ENCODE measurements around the gene TMEM87A.
"Not testable (repeated sequence)": the region's sequence is repeated elsewhere in the genome, so short reads cannot be mapped to it uniquely, and the experiment has no call there.

TMEM87A gene

DNA sequence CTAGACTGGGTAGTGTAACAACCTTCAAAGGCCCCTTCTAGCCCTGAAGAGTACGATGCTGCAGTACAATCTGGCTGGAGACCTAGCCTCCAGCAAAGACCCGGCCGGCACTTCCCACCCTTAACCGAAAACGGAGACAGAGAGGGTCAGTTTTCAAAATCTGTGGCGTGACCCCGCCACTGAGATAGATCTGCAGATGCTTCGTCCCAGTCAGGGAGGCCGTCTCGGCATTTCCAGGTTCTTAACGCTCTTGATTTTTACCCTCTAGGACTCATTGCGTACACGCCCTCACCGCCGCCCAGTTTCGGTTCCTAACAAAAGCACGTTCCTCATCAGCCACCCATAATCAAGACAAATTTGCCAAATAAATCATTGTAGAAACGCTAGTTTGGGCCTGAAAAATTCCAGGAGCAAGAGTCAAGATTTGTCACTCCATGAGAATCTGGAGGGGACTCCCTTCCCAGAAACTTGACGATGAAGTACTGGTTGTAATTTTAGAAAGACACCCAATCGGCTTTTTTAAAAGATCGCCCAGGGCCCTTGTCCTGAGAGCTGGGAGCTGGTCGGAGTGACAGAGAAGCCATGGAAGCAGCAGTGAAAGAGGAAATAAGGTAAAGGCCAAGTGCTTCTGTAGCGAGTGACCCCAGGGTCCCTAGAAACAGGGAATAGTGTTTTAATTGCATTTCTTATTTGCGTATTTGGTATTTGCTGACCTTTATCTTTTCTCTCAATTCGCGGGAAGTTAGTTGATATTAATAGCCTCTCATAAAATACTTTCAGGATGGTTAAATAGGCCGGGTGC, 868 bp upstream of the TMEM87A start:
- DNase-seq (ENCODE audit: low read depth in 2 of 2, low spot score in 1 of 2) = peak; percentile 17 to 38

DNA sequence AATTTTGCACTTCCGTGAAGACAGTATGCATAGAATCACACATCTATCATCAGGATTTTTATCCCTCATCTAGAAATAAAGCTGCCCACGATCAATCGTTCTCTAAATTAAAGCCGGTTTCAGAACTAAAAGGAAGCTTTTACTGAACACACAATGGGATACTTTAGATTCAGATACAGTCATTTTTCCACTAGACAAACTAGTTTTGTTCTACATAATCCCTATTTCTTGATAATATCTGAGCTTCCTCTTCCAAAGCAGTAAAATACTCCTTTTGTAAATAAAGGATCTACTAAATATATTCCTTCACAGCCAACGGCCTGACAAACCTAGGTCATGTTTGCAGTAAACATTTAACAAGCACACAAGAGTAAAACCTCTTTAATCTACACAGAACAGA, 2.2 kb downstream of the TMEM87A start:
- no peak for DNase-seq (ENCODE audit: low read depth in 2 of 2, low spot score in 1 of 2)

DNA sequence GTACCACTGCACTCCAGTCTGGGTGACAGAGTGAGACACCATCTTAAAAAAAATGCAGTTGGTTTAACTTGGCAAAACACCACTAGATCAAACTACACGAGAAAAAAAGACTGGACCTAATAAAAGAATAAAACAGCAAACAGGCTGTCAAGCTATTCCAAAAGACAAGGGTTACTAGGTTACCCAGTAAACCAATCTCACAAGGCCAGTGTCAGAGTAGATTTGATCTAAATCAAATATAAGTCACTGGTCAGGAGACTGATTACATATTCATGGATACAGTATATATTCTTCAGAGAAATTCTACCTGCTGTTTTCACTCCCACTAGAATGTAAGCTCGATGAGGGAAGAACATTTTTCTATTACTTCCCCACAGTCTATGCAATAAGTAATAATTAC, 2.7 kb downstream of the TMEM87A start:
- DNase-seq (ENCODE audit: low read depth in 2 of 2, low spot score in 1 of 2) = no peak

DNA sequence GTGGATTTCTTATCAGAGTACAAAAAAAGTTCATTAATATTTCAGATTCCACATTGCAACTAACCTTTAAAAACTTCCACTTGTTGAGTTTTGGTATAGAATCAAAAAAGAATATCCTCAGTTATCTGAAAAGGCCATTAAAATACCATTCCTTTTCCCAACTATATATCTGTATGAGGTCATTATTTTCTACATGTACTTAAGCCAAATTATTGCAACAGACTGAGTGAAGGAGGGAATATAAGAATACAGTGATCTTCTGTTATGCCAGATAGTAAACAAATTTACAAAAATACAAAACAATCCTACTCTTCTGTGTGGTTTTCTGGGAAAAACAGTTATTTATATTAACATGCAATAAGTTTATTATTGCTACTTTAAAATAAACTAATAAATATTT, 5.9 kb downstream of the TMEM87A start:
- no peak for DNase-seq (ENCODE audit: low read depth in 2 of 2, low spot score in 1 of 2)

DNA sequence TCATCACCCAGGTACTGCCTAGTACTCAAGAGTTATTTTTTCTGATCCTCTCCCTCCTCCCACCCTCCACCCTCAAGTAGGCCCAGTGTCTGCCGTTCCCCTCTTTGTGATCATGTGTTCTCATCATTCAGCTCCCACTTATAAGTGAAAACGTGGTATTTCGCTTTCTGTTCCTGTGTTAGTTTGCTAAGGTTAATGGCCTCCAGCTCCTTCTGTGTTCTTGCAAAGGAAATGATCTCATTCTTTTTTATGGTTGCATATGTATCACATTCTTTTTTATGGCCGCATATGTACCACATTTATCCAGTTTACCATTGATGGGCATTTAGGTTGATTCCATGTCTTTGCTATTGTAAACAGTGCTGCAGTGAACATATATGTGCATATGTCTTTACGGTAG, 8.4 kb downstream of the TMEM87A start:
- DNase-seq (ENCODE audit: low read depth in 2 of 2, low spot score in 1 of 2) = no peak

DNA sequence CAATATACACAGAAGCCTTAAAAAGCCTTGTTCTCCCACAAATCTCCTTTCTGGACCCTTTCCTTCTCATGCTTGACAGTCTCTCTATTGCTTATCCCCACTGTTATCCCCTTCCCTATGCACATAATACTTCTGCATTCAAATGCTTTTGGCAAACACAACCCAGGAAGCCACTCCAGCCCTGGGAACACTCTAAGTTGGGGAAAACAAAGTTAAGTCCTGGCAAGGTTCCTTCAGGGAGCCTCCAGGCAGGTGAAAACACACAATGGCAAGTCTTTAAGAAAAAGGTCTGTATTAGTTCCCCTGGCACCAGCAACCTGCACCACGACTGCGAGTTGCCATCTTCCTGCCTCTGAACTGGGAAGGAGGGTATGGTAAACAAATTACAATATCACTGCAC, 19.9 kb downstream of the TMEM87A start:
- DNase-seq (ENCODE audit: low read depth in 2 of 2, low spot score in 1 of 2) = no peak

DNA sequence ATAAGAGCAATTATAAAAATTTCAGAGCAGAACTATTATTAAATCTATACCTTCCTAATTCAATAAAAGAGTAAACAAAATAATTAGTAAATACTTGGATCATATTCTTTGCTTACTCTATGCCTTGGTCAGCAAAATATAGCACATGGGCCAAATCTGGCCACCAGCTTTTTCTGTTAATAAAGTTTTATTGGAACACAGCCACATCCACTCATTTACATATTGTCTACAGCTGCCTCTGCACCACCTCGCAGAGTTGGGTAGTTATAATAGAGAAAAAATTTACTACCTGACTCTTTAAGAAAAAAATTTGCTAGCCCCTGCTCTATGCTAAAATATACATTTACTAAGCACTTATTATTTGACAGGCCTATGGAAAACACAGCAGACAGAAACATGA, 32.4 kb downstream of the TMEM87A start:
- no peak for DNase-seq (ENCODE audit: low read depth in 2 of 2, low spot score in 1 of 2)

DNA sequence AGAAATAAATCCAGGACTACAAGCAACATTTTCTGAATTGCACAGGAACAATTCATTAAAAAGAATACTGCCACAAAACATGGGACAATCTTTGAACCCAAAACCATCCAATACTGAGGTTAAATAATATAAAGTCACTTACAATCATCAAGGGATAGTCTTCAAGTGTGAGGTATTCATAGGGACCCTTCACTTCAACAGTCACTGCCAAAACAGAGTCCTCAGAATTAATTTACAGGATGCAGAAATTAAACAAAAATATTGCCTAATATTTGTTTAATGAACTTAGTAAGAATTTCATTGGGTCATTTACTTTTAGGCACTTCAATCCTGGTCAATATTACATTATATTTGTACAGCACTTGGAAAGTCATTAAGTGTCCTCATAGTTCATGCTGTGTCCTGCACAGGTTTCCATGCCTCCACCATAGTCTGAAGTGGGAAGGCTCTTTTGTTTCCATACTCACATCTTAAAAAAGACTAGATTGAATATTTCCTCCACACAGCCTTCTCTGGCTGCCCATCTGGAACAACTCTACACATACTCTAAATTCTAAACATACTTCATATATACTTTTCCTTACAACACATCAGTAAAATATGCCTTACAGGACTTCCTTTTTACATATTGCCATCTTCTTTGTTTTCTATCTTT, 33.6 kb downstream of the TMEM87A start:
- no peak for DNase-seq (ENCODE audit: low read depth in 2 of 2, low spot score in 1 of 2)

DNA sequence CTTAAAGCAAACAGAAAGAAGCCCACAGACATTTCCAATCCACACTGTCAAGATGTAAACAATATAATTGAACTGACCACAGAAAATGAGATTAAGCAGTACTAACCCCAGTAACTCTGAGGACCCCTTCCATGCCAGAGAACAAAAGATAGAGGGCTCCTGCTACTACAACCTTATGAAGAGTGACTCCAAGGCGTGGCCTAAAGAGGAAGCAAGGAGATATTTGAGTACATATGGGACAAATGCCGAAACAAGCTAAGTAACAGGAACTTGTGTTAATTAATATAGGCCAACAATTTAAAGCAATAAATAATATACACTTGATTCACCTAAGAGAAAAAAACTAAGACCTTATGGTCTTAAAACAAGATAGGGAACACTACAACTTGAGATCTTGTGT, 40.1 kb downstream of the TMEM87A start:
- DNase-seq (ENCODE audit: low read depth in 2 of 2, low spot score in 1 of 2) = no peak

DNA sequence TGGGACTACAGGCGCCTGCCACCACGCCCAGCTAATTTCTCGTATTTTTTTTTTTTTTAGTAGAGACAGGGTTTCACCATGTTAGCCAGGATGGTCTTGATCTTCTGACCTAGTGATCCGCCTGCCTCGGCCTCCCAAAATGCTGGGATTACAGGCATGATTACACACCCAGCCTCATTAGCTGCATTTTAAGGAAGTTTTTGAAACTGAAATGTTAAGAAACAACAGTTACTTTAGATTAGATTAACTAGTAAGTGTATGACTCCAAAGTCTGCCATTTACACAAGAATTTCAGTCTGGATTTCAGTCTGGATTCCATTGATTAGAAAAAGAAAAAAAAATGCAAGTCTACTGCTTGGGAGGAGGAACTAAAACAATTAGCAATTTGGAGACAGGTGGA, 40.6 kb downstream of the TMEM87A start:
- no peak for DNase-seq (ENCODE audit: low read depth in 2 of 2, low spot score in 1 of 2)

DNA sequence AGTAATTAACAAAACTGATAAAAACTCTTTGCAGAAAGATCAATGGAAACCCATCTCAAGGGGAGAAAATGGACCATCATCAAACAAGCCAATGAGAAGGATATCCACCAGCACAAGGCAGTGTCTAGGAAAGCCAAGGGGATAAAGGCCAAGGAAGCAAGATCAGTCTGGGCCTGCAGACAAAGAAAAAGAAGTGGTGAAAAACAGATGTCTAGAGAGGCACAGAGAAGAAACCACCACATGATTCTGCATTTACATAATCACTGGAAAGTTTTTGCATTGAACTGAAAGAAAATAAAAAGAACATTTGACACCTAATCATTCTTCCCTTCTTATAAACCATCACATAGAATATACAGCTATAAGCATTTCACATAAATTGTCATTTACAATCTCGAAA, 42.1 kb downstream of the TMEM87A start:
- no peak for DNase-seq (ENCODE audit: low read depth in 2 of 2, low spot score in 1 of 2)

DNA sequence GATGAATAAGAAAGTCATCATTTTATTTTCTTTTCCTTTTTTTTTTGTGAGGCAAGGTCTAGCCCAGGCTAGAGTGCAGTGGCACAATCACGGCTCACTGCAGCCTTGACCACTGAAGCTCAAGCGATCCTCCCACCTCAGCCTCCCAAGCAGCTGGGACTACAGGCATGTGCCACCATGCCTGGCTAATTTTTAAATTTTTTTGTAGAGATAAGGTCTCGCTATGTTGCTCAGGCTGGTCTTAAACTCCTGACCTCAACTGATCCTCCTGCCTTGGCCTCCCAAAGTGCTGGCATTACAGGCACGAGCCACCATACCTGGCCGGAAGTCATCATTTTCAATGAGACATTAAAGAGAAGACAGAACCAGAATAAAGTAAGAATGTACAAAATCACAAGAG, 44.3 kb downstream of the TMEM87A start:
- DNase-seq (ENCODE audit: low read depth in 2 of 2, low spot score in 1 of 2) = not testable (repeated sequence)

DNA sequence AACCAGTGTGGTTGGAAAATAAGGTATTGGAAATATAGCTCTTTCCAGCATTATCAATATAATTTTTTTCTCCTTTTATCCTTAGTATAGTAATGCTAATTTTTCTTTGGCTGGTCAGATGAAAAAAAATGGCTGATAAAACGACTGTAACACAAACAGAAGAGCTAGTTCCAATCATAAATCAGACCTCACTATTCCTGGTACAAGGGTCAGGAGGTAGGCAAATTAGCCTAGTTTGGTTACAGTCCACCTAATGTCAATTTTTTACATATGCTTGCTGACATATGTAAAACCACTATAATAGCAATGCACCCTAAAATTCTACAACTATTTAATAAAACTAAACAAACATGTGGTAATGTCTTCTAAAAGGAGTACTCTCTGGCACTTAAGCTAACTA, 45.2 kb downstream of the TMEM87A start:
- DNase-seq (ENCODE audit: low read depth in 2 of 2, low spot score in 1 of 2) = no peak

DNA sequence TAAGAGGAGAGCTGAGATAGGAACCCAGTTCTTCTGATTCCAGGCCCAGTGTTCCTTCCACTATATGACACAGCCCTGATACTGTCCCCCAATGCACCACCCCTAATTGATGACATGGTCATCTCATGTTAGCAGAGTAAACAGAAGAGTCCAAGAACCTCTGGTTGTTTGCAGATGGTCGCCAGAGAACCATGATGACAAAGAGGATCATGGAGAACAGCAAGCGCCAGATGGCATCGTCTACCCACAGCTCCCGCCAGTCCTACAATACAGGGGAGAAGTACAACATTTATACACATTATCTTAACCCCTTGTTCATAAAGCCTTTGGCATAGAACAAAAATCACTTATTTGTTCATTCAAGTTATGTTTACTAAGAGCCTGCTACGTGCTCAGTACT, 46.6 kb downstream of the TMEM87A start:
- no peak for DNase-seq (ENCODE audit: low read depth in 2 of 2, low spot score in 1 of 2)

DNA sequence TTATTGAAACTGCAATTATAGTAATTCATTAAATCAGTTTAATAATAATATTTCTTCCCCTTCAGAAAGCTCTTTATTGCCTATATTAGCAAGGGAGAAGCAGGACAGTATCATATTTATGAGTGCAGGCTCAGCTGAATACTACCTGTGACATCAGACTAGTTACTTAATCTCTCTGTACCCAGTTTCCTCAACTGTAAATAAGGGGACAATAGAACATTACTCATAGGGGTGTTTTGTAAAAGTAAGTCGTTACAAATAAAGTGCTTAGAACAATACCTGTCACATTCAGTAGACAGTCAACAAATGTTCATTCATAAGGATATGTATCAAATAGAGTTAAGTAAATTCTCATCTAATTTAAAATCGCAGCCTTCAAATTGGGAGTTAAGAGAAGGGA, 53.0 kb downstream of the TMEM87A start:
- DNase-seq (ENCODE audit: low read depth in 2 of 2, low spot score in 1 of 2) = no peak

DNA sequence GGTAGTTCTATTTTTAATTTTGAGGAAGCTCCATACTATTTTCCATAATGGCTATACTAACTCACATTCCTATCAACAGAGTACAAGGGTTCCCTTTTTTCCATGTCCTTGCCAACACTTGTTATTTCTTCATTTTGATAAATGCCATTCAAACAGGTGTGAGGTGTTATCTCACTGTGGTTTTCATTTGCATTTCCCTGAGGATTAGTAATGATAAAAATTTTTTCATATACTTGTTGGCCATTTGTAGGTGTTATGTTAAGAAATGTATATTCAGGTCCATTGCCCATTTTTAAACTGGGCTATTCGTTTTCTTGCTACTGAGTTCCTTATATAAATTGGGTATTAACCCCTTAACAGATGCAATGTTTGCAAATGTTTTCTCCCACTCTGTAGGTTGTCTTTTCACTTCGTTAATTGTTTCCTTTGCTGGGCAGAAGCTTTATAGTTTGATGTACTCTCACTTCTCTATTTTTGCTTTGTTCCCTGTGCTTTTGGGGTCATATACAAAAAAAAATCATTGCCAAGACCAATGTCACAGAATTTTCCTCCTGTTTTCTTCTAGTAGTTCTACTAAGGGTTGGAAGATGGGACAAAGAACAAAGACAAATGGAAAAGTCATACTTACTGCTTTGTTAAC, 54.2 kb downstream of the TMEM87A start:
- no peak for DNase-seq (ENCODE audit: low read depth in 2 of 2, low spot score in 1 of 2)

DNA sequence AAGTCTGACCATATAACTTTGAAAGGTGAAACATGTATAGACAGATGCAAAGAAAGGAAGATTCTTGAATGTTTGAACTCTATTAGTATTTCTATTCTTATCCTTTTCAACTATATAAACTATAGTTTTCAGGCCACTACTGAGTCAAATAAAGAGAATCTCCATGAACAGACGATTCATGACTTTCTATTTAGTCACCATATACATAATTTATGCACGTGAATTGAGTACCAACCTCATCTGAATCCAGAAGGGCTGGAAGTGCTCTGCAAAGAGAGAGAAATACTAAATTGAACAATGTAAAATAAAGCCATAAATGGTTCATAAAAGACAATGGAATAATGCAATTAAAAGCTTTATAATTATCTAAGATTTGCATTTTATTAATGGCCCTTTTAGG, 55.7 kb downstream of the TMEM87A start:
- DNase-seq (ENCODE audit: low read depth in 2 of 2, low spot score in 1 of 2) = no peak

DNA sequence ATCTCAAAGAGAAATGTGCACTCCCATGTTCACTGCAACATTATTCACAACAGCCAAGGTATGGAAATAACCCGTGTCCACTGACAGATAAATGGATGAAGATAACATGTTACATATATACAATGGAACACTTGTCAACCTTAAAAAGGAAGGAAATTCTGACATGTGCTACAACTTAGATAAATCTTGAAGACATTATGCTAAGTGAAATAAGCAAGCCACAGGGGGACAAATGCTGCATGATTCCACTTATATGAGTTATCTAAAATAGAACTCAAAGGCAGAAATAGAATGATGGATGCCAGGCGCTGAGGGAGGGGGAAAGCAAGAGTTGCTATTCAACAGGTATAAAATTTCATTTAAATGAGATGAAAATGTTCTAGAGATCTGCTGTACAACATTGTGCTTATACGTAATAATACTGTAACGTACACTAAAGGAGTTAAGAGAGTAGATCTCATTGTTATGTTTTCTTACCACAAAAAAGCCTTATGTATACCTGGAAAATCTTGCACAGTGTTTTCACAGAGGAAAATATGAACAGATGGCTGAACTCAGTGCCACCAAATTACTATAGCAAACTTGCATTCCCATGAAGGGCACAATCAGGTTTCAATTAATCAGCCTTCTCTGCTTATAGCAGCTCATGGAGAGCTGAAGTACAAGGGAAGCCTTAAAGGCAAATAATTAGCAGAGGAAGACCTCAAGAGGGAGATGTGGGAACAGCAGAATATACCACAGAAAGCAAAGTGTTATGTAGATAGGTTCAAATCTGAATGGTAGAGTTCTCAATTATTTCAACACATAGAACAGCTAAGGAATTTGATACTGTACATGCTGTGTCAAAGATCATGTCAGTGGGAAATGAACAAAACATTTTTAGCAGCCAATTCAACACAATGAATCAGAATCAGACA, 57.1 kb downstream of the TMEM87A start:
- DNase-seq (ENCODE audit: low read depth in 2 of 2, low spot score in 1 of 2) = no peak

DNA sequence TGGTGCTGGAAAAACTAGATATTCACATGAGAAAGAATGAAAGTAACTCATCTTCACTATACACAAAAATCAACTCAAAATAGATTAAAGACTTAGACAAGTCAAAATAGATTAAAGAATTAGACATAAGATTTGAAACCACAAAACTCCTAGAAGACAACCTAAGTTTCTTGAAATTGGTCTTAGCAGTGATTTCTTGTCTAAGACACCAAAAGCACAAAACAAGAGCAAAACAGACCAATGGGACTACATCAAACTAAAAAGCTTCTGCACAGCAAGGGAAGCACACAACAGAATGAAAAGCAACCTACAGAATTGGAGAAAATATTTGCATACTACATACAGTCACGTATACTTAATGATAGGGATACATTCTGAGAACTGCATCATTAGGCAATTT, 58.6 kb downstream of the TMEM87A start:
- no peak for DNase-seq (ENCODE audit: low read depth in 2 of 2, low spot score in 1 of 2)

DNA sequence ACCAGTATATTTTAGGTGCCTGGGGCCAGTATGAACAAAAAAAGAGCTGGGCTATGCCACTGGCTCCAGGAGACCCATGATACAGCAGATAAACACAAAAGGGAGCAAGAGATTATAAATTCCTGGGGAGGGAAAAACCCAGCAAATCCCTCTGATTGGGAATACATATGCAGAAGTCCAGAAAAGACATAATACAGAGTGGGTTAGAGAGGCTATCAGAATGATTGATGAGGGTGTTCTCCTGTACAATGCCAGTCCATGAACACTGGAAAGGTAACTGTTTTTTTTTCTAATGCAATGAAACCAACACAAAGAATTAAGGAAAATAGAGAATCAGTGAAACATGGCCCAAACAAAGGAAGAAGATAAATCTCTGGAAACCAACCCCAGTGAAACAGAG, 59.7 kb downstream of the TMEM87A start:
- DNase-seq (ENCODE audit: low read depth in 2 of 2, low spot score in 1 of 2) = no peak

DNA sequence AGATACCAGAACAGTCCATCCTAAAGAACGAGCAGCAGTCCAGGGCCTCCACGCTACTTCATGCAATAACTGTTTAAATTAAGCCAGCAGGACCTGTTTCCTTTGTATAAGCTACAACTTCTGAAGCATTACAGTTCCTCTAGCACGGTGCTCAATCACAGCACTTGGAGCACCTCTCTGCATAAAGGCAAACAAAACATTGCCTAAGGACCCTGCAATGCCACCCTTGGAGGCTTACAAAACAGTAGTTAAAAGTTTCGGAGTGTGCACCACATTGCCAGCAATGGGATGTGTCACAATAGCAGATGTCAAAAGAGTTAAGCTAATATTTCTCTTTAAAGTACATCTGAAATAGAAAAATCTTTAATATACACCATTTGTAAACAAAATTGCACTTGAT, 62.5 kb downstream of the TMEM87A start:
- DNase-seq (ENCODE audit: low read depth in 2 of 2, low spot score in 1 of 2) = no peak
